ENCODE results near the gene MAJIN. TPM values are rescaled to one million over a fixed set of nuclear protein-coding genes. Genes with fewer than 3 reads are reported as not detected.
A peak's percentile ranks its signal among the peaks of the same experiment; 100 is the strongest.
"Not testable (repeated sequence)": the region's sequence is repeated elsewhere in the genome, so short reads cannot be mapped to it uniquely, and the experiment has no call there.

The MAJIN gene
- total RNA-seq, 4 donors from 2014 or later = not detected

- Histone ChIP-seq H3K27me3 (no peaks in the 10 kb centered on the region), H3K4me3 (peak overlapping the region; percentile 70 to 97 (median 82)), H3K36me3 (peaks cover 0 to 11% (median 5%) of the 10 kb centered on the region in 4 donors), H3K9me3 (no peaks in the 10 kb centered on the region), H3K4me1 (peaks cover 16 to 37% (median 34%) of the 10 kb centered on the region in 4 donors), H3K27ac (replicated peaks in 1 of 4) (peak overlapping the region; percentile 97 to 100 (median 98))
- TF ChIP-seq POLR2AphosphoS5 (IDR thresholded peaks at IDR 0.05) = peak; percentile 71 to 89
- TF ChIP-seq POLR2A (IDR thresholded peaks at IDR 0.05; ENCODE audit: low read depth) = no peak
- TF ChIP-seq EP300 (IDR thresholded peaks at IDR 0.05) = no peak
- peak; percentile 71 to 86 (median 75) for TF ChIP-seq CTCF (IDR thresholded peaks at IDR 0.05)
- 24% methylated on average over 11 of the region's 22 CpGs for WGBS
- DNase-seq (ENCODE audit: extremely low spot score) = peak; percentile 99
- intact Hi-C loops (cut with DNase I) = loop anchor here (5.0 to 10.0 kb wide), 3 partner anchors 69 to 169 kb away; partner anchors contain the start of genes CDC42BPG, CDCA5, TM7SF2 and ZFPL1
Measured at GRCh38 chr11:65013130-65013887, 41.4 kb upstream of the MAJIN start.

GRCh38 chr11:65008873-65009272, 37.0 kb upstream of the MAJIN start:
- Histone ChIP-seq H3K9me3 (no peaks in the 10 kb centered on the region), H3K4me3 (no peak overlapping the region), H3K36me3 (no peaks in the 10 kb centered on the region), H3K4me1 (peaks cover 8 to 12% (median 10%) of the 10 kb centered on the region in 4 donors), H3K27me3 (no peaks in the 10 kb centered on the region), H3K27ac (replicated peaks in 1 of 4) (no peak overlapping the region)
- no peak for DNase-seq (ENCODE audit: extremely low spot score)
- 86% methylated on average over 2 of the region's 2 CpGs for WGBS
- intact Hi-C loops (cut with DNase I) = no loop called here
- TF ChIP-seq CTCF (IDR thresholded peaks at IDR 0.05) = no peak
- TF ChIP-seq POLR2AphosphoS5 (IDR thresholded peaks at IDR 0.05) = no peak
- TF ChIP-seq EP300 (IDR thresholded peaks at IDR 0.05) = no peak
- TF ChIP-seq POLR2A (IDR thresholded peaks at IDR 0.05; ENCODE audit: low read depth) = no peak

- Histone ChIP-seq H3K36me3 (no peaks in the 10 kb centered on the region), H3K9me3 (no peaks in the 10 kb centered on the region), H3K4me1 (peaks cover 4 to 7% (median 5%) of the 10 kb centered on the region in 4 donors), H3K27me3 (no peaks in the 10 kb centered on the region), H3K4me3 (no peak overlapping the region), H3K27ac (replicated peaks in 1 of 4) (no peak overlapping the region)
- DNase-seq (ENCODE audit: extremely low spot score) = no peak
- 69% methylated on average over 6 of the region's 7 CpGs for WGBS
- TF ChIP-seq POLR2A (IDR thresholded peaks at IDR 0.05; ENCODE audit: low read depth) (no peak), CTCF (IDR thresholded peaks at IDR 0.05) (no peak), POLR2AphosphoS5 (IDR thresholded peaks at IDR 0.05) (no peak), EP300 (IDR thresholded peaks at IDR 0.05) (no peak)
- intact Hi-C loops (cut with DNase I) = no loop called here
Measured at GRCh38 chr11:65008016-65008415, 36.1 kb upstream of the MAJIN start.

GRCh38 chr11:65003968-65004367, 32.1 kb upstream of the MAJIN start:
- WGBS = 73% methylated on average over 3 of the region's 3 CpGs
- H3K27ac ChIP-seq (replicated peaks in 1 of 4); H3K36me3 ChIP-seq; H3K4me3 ChIP-seq; H3K9me3 ChIP-seq; H3K27me3 ChIP-seq; DNase-seq (ENCODE audit: extremely low spot score); intact Hi-C loops (cut with DNase I); H3K4me1 ChIP-seq: not testable (repeated sequence)

GRCh38 chr11:65003282-65003681, 31.4 kb upstream of the MAJIN start:
- peaks cover 0 to 5% (median 0%) of the 10 kb centered on the region in 4 donors for H3K4me1 ChIP-seq
- no peak overlapping the region for H3K27ac ChIP-seq (replicated peaks in 1 of 4)
- H3K36me3 ChIP-seq = no peaks in the 10 kb centered on the region
- TF ChIP-seq POLR2AphosphoS5 (IDR thresholded peaks at IDR 0.05) (no peak), EP300 (IDR thresholded peaks at IDR 0.05) (no peak), CTCF (IDR thresholded peaks at IDR 0.05) (no peak), POLR2A (IDR thresholded peaks at IDR 0.05; ENCODE audit: low read depth) (no peak)
- no peak overlapping the region for H3K4me3 ChIP-seq
- intact Hi-C loops (cut with DNase I) = no loop called here
- no peaks in the 10 kb centered on the region for H3K27me3 ChIP-seq
- WGBS = 75% methylated on average over 7 of the region's 7 CpGs
- no peak for DNase-seq (ENCODE audit: extremely low spot score)
- no peaks in the 10 kb centered on the region for H3K9me3 ChIP-seq

Measured in esophagus muscularis mucosa (tissue), 4 donors.